ENCODE measurements around the gene NF2.

The NF2 gene

DNA sequence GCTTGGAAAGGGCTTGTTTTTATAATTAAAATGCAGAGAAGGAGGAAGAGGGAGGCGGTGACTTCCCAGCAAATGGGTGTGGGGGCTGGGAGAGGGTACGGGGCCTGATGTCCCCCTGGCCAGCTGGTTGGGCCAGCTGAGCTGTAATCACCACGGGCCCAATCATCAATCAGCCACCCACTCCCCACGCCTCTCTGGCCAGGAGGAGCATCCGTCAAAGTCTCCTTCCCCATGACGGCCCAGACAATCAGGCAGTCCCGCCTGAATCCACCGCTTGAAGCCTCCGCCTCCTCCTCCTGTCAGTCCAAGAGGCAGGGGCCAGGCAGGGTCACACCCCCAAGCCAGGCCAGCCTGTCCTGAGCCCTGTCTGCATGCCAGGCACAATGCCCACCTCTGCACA lies 103.1 kb downstream of the NF2 start:
- Histone ChIP-seq H3K9me2 (replicated peaks; ENCODE audit: low read depth, low read length) (no peaks in the 10 kb centered on the region), H3K9me3 (ENCODE audit: insufficient read depth, low read depth, low read length) (no peaks in the 10 kb centered on the region), H3K4me2 (ENCODE audit: low read depth, low read length, poor library complexity, severe bottlenecking) (no peak overlapping the region), H3K36me3 (ENCODE audit: insufficient read depth, low read length) (no peaks in the 10 kb centered on the region), H2AFZ (ENCODE audit: low read length) (no peak overlapping the region), H3F3A (ENCODE audit: low read depth) (no peaks in the 10 kb centered on the region), H4K20me1 (ENCODE audit: insufficient read depth, low read length, poor library complexity, severe bottlenecking) (no peaks in the 10 kb centered on the region), H3K4me3 (ENCODE audit: low read length, poor library complexity, severe bottlenecking) (no peak overlapping the region), H3K79me2 (ENCODE audit: insufficient read depth, low read length) (no peaks in the 10 kb centered on the region), H3K27me3 (ENCODE audit: insufficient read depth, low read length, poor library complexity, severe bottlenecking) (no peaks in the 10 kb centered on the region), H3K9ac (ENCODE audit: low read depth, low read length, poor library complexity, severe bottlenecking) (no peak overlapping the region), H3K4me1 (ENCODE audit: insufficient read depth, low read length, poor library complexity, severe bottlenecking) (no peaks in the 10 kb centered on the region)
- TF ChIP-seq EZH2phosphoT487 (IDR thresholded peaks at IDR 0.05; ENCODE audit: borderline replicate concordance) = no peak
- TF ChIP-seq, protein P1, sequence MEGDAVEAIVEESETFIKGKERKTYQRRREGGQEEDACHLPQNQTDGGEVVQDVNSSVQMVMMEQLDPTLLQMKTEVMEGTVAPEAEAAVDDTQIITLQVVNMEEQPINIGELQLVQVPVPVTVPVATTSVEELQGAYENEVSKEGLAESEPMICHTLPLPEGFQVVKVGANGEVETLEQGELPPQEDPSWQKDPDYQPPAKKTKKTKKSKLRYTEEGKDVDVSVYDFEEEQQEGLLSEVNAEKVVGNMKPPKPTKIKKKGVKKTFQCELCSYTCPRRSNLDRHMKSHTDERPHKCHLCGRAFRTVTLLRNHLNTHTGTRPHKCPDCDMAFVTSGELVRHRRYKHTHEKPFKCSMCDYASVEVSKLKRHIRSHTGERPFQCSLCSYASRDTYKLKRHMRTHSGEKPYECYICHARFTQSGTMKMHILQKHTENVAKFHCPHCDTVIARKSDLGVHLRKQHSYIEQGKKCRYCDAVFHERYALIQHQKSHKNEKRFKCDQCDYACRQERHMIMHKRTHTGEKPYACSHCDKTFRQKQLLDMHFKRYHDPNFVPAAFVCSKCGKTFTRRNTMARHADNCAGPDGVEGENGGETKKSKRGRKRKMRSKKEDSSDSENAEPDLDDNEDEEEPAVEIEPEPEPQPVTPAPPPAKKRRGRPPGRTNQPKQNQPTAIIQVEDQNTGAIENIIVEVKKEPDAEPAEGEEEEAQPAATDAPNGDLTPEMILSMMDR (conservative IDR thresholded peaks at IDR 0.05; ENCODE audit: low read length) = no peak

DNA sequence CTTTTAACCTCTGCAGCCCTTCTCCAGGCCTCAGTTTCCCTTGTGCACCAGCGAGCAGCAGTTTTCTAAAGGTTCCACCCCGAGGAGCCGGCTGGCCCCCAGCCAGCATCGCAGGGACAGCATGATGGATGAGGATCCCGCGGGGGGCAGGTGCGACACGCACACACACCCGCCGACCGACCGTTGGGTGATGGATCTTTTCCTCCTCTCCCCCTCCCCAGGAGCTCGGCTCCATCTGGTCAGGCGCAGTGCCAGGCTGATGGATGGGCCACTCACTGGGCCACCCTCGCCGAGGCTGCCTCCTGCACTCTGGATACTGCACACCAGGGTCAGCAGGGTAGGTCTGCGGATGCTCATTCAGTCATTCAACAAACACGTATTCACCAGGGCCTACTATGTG lies 103.6 kb downstream of the NF2 start:
- H3K9me3 ChIP-seq (ENCODE audit: insufficient read depth, low read depth, low read length) = no peaks in the 10 kb centered on the region
- H3F3A ChIP-seq (ENCODE audit: low read depth) = no peaks in the 10 kb centered on the region
- H3K4me2 ChIP-seq (ENCODE audit: low read depth, low read length, poor library complexity, severe bottlenecking) = no peak overlapping the region
- H3K36me3 ChIP-seq (ENCODE audit: insufficient read depth, low read length) = no peaks in the 10 kb centered on the region
- H3K79me2 ChIP-seq (ENCODE audit: insufficient read depth, low read length) = no peaks in the 10 kb centered on the region
- no peaks in the 10 kb centered on the region for H3K27me3 ChIP-seq (ENCODE audit: insufficient read depth, low read length, poor library complexity, severe bottlenecking)
- H2AFZ ChIP-seq (ENCODE audit: low read length) = no peak overlapping the region
- no peaks in the 10 kb centered on the region for H4K20me1 ChIP-seq (ENCODE audit: insufficient read depth, low read length, poor library complexity, severe bottlenecking)
- H3K9me2 ChIP-seq (replicated peaks; ENCODE audit: low read depth, low read length) = no peaks in the 10 kb centered on the region
- no peak overlapping the region for H3K9ac ChIP-seq (ENCODE audit: low read depth, low read length, poor library complexity, severe bottlenecking)
- H3K4me3 ChIP-seq (ENCODE audit: low read length, poor library complexity, severe bottlenecking) = no peak overlapping the region
- no peaks in the 10 kb centered on the region for H3K4me1 ChIP-seq (ENCODE audit: insufficient read depth, low read length, poor library complexity, severe bottlenecking)
- TF ChIP-seq, protein P1 (conservative IDR thresholded peaks at IDR 0.05; ENCODE audit: low read length) = no peak
- no peak for TF ChIP-seq EZH2phosphoT487 (IDR thresholded peaks at IDR 0.05; ENCODE audit: borderline replicate concordance)

DNA sequence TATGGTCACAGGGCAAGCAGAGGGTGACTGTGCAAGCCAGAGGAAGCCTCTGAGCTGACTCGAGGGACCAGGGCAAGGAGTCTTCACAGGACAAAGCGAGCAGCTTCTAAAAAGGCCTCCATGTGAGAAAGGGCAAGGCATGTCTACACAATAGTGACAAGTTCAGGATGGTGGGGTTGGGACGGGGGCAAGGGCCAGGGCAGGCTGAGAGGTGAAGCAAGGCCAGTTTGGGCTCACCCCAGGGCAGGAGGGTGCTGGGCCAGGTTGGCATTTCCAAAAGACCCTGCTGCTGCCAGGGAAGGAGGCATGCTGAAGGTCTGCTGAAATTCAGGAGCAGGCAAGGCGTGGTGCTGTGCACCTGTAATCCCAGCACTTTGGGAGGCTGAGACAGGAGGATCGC lies 104.0 kb downstream of the NF2 start:
- no peaks in the 10 kb centered on the region for H3K79me2 ChIP-seq (ENCODE audit: insufficient read depth, low read length)
- no peaks in the 10 kb centered on the region for H3K9me3 ChIP-seq (ENCODE audit: insufficient read depth, low read depth, low read length)
- no peak overlapping the region for H3K9ac ChIP-seq (ENCODE audit: low read depth, low read length, poor library complexity, severe bottlenecking)
- no peak overlapping the region for H3K4me3 ChIP-seq (ENCODE audit: low read length, poor library complexity, severe bottlenecking)
- H3K36me3 ChIP-seq (ENCODE audit: insufficient read depth, low read length) = no peaks in the 10 kb centered on the region
- no peak for TF ChIP-seq EZH2phosphoT487 (IDR thresholded peaks at IDR 0.05; ENCODE audit: borderline replicate concordance)
- no peaks in the 10 kb centered on the region for H4K20me1 ChIP-seq (ENCODE audit: insufficient read depth, low read length, poor library complexity, severe bottlenecking)
- H3K9me2 ChIP-seq (replicated peaks; ENCODE audit: low read depth, low read length) = no peaks in the 10 kb centered on the region
- H3F3A ChIP-seq (ENCODE audit: low read depth) = no peaks in the 10 kb centered on the region
- H3K4me2 ChIP-seq (ENCODE audit: low read depth, low read length, poor library complexity, severe bottlenecking) = no peak overlapping the region
- no peaks in the 10 kb centered on the region for H3K4me1 ChIP-seq (ENCODE audit: insufficient read depth, low read length, poor library complexity, severe bottlenecking)
- no peak overlapping the region for H2AFZ ChIP-seq (ENCODE audit: low read length)
- H3K27me3 ChIP-seq (ENCODE audit: insufficient read depth, low read length, poor library complexity, severe bottlenecking) = no peaks in the 10 kb centered on the region

DNA sequence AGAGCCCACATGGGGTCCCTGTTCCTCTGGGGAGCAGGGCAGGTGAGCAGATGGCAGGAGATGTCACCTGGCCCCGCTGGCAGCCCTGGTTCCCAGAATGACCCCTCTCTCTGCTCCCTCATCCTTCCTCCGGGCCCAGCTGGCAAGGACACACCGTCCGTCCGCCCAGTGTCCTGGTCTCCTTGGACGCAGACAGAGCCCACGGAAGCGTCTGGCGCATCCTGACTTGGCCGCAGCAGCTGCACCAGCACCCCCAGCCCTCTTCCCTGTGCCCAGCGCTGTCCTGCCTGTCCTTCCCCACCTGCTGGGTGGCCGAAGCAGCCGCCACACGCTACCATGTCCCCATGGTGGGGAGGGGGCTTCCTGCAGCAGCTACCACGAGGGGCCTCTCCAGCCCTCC lies 106.8 kb downstream of the NF2 start:
- Histone ChIP-seq H3K79me2 (ENCODE audit: insufficient read depth, low read length) (no peaks in the 10 kb centered on the region), H2AFZ (ENCODE audit: low read length) (no peak overlapping the region), H3K36me3 (ENCODE audit: insufficient read depth, low read length) (no peaks in the 10 kb centered on the region), H3K9me3 (ENCODE audit: insufficient read depth, low read depth, low read length) (no peaks in the 10 kb centered on the region), H3K4me3 (ENCODE audit: low read length, poor library complexity, severe bottlenecking) (no peak overlapping the region), H4K20me1 (ENCODE audit: insufficient read depth, low read length, poor library complexity, severe bottlenecking) (no peaks in the 10 kb centered on the region), H3K27me3 (ENCODE audit: insufficient read depth, low read length, poor library complexity, severe bottlenecking) (no peaks in the 10 kb centered on the region), H3K9ac (ENCODE audit: low read depth, low read length, poor library complexity, severe bottlenecking) (no peak overlapping the region), H3F3A (ENCODE audit: low read depth) (no peaks in the 10 kb centered on the region), H3K4me2 (ENCODE audit: low read depth, low read length, poor library complexity, severe bottlenecking) (no peak overlapping the region), H3K9me2 (replicated peaks; ENCODE audit: low read depth, low read length) (no peaks in the 10 kb centered on the region), H3K4me1 (ENCODE audit: insufficient read depth, low read length, poor library complexity, severe bottlenecking) (no peaks in the 10 kb centered on the region)
- no peak for TF ChIP-seq EZH2phosphoT487 (IDR thresholded peaks at IDR 0.05; ENCODE audit: borderline replicate concordance)
